Osteoblast (primary cell): ENCODE results near the gene PTPN18. TPM values are rescaled to one million over a fixed set of nuclear protein-coding genes. Genes with fewer than 3 reads are reported as not detected.

Source experiments
- DNase-seq: peaks from one replicate; pipeline ENCODE4 v3.0.0; 2011; ENCODE audit warnings: low spot score, mixed read lengths; ENCODE audit not compliant: insufficient read length; ENCODE audit errors: missing footprints
- H2AFZ ChIP-seq: 2 replicates; pipeline ENCODE4 v1.6.0; 2011; ENCODE audit warnings: mild to moderate bottlenecking, low read length
- H3K27ac ChIP-seq: 2 replicates; pipeline ENCODE4 v1.5.1; 2011; ENCODE audit warnings: mild to moderate bottlenecking, low read depth, low read length, moderate library complexity
- H3K27me3 ChIP-seq: 2 replicates; pipeline ENCODE4 v1.6.0; 2012; ENCODE audit warnings: mild to moderate bottlenecking, control low read depth, inconsistent platforms, low read length, moderate library complexity; ENCODE audit not compliant: insufficient read depth
- H3K36me3 ChIP-seq: 2 replicates; pipeline ENCODE4 v1.5.1; 2011; ENCODE audit warnings: mild to moderate bottlenecking, low read length, control low read depth, moderate library complexity; ENCODE audit not compliant: insufficient read depth
- H3K4me1 ChIP-seq: 2 replicates; pipeline ENCODE4 v1.5.1; 2011; ENCODE audit warnings: mild to moderate bottlenecking, low read length, control low read depth, moderate library complexity; ENCODE audit not compliant: insufficient read depth
- H3K4me2 ChIP-seq: 2 replicates; pipeline ENCODE4 v1.6.0; 2011; ENCODE audit warnings: mild to moderate bottlenecking, low read length; ENCODE audit not compliant: insufficient read depth
- H3K4me3 ChIP-seq: fragments of 200-600 bp; sonication (generic); 3 replicates; pipeline ENCODE4 v1.5.1; 2012; ENCODE audit warnings: mild to moderate bottlenecking, low read length, inconsistent platforms; ENCODE audit not compliant: insufficient read depth
- H3K79me2 ChIP-seq: 2 replicates; pipeline ENCODE4 v1.6.0; 2012; ENCODE audit warnings: mild to moderate bottlenecking, low read length, control low read depth, inconsistent platforms; ENCODE audit not compliant: insufficient read depth
- H3K9me3 ChIP-seq: 2 replicates; pipeline ENCODE4 v1.5.1; 2011; ENCODE audit warnings: low read depth, low read length, control low read depth
- H4K20me1 ChIP-seq: 2 replicates; pipeline ENCODE4 v1.6.0; 2012; ENCODE audit warnings: mild to moderate bottlenecking, low read length, control low read depth; ENCODE audit not compliant: insufficient read depth
- total RNA-seq: library from RNA; depleted of rRNA; stranded (reverse); fragments of >200 nt; gene quantifications from 2 replicates; pipeline ENCODE4 v1.2.3, GENCODE V29; 2012
- TF ChIP-seq, protein P1 (sequence below): IDR thresholded peaks from 2 replicates; pipeline ENCODE4 v1.5.1; 2011; ENCODE audit warnings: mild to moderate bottlenecking, low read depth, low read length, moderate library complexity; ENCODE audit errors: extremely low read depth

The PTPN18 gene
- total RNA-seq, 1 donor, result 29.0 TPM

DNA sequence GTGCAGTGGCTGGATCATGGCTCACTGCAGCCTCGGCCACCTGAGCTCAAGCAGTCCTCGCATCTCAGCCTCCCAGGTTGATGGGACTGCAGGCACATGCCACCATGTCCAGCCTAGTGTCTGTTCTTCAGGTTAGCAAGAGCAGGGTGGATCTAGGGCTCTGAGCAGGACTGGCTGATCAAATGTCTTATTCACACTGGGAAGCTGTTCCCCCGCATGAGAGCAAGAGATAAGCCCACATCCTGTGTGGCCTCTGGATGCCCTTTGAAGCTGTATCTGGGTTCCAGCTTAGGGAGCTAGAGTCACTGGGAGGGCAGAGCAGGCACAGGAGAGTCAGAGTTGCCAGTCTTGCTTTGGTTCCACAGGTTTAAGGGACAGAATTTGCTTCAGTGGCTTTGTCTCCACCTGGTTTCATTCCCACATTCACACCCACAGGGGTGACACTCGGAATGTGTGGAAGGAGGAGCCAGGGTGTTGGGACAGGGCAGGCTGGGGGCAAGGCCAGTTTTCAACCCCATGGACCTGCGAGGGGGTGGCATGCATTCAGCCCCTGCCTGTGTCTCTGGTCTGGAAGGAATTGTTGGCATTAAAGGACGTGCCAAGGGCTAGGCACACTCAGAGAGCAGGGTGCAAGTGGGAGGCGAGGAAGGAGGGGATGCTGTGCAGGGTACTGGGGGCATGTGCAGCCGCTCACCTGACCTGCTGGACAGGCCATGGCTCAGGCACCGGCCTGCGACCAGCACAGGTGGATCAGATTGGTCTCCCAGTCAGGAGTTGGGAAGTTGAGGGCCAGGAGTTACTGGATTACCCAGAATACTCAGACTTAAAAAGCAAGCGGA is 24.5 kb downstream of the PTPN18 start:
- H3K79me2 ChIP-seq, result peaks cover 53% of the 10 kb centered on the region
- H3K27me3 ChIP-seq, result no peaks in the 10 kb centered on the region

DNA sequence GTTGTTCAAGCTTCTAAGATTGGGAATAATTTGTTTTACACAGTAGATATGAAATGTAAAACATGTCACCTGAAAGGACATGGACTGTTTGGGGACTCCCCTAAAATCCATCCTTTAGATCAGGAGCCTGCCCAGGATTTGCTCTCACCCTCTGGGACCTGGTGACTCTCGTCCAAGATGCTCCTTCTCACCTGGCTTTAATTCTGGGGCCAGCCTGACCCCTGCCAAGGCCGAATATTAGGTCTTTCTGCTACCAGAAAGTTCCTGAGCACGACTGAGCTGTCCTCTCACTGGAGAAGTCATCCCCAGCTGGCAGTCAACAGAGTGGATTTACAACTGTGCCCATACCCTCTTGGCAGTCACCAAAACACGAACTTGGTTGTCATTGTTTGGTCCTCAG is 25.3 kb downstream of the PTPN18 start:
- no peak overlapping the region for H2AFZ ChIP-seq
- no peaks in the 10 kb centered on the region for H3K4me1 ChIP-seq
- peaks cover 46% of the 10 kb centered on the region for H3K79me2 ChIP-seq
- H3K4me2 ChIP-seq, result no peak overlapping the region
- no peaks in the 10 kb centered on the region for H3K27me3 ChIP-seq
- no peaks in the 10 kb centered on the region for H3K9me3 ChIP-seq
- H3K4me3 ChIP-seq, result no peak overlapping the region
- DNase-seq, result no peak
- TF ChIP-seq, protein P1, sequence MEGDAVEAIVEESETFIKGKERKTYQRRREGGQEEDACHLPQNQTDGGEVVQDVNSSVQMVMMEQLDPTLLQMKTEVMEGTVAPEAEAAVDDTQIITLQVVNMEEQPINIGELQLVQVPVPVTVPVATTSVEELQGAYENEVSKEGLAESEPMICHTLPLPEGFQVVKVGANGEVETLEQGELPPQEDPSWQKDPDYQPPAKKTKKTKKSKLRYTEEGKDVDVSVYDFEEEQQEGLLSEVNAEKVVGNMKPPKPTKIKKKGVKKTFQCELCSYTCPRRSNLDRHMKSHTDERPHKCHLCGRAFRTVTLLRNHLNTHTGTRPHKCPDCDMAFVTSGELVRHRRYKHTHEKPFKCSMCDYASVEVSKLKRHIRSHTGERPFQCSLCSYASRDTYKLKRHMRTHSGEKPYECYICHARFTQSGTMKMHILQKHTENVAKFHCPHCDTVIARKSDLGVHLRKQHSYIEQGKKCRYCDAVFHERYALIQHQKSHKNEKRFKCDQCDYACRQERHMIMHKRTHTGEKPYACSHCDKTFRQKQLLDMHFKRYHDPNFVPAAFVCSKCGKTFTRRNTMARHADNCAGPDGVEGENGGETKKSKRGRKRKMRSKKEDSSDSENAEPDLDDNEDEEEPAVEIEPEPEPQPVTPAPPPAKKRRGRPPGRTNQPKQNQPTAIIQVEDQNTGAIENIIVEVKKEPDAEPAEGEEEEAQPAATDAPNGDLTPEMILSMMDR, result no peak
- peaks cover 7% of the 10 kb centered on the region for H3K36me3 ChIP-seq
- H4K20me1 ChIP-seq, result peaks cover 19% of the 10 kb centered on the region
- H3K27ac ChIP-seq, result no peak overlapping the region

More for the DNA sequence above, 24.5 kb downstream of the PTPN18 start:
- H3K4me1 ChIP-seq, result peaks cover under 1% of the 10 kb centered on the region
- no peak overlapping the region for H3K4me3 ChIP-seq
- TF ChIP-seq, protein P1, result no peak
- no peak overlapping the region for H3K4me2 ChIP-seq
- DNase-seq, result no peak
- H2AFZ ChIP-seq, result no peak overlapping the region
- H4K20me1 ChIP-seq, result peaks cover 26% of the 10 kb centered on the region
- H3K27ac ChIP-seq, result no peak overlapping the region
- no peaks in the 10 kb centered on the region for H3K9me3 ChIP-seq
- peaks cover 14% of the 10 kb centered on the region for H3K36me3 ChIP-seq

DNA sequence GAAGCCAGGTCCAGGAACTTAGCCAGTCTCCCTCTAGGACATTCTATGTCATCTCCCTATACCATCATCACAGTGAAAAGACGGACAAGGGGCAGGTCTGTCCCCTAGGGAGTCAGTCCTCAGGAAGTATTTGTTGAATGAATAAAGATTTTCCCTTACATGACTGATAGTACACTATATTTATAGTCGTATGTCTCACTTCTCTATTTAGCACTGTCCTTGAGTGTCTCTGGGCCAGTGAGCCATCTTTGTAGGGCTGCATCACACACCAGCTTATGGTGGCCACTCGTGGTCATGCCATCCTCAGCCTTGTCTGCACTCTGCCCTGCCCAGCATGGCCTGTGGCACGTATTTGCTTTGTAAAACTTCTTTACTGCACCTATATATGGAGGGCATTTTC is 25.8 kb downstream of the PTPN18 start:
- no peaks in the 10 kb centered on the region for H3K9me3 ChIP-seq
- TF ChIP-seq, protein P1, result no peak
- no peaks in the 10 kb centered on the region for H3K4me1 ChIP-seq
- no peaks in the 10 kb centered on the region for H3K27me3 ChIP-seq
- DNase-seq, result no peak
- H3K4me3 ChIP-seq, result no peak overlapping the region
- H4K20me1 ChIP-seq, result peaks cover 19% of the 10 kb centered on the region
- H2AFZ ChIP-seq, result no peak overlapping the region
- H3K27ac ChIP-seq, result no peak overlapping the region
- no peak overlapping the region for H3K4me2 ChIP-seq
- peaks cover 41% of the 10 kb centered on the region for H3K79me2 ChIP-seq
- H3K36me3 ChIP-seq, result peaks cover 3% of the 10 kb centered on the region

DNA sequence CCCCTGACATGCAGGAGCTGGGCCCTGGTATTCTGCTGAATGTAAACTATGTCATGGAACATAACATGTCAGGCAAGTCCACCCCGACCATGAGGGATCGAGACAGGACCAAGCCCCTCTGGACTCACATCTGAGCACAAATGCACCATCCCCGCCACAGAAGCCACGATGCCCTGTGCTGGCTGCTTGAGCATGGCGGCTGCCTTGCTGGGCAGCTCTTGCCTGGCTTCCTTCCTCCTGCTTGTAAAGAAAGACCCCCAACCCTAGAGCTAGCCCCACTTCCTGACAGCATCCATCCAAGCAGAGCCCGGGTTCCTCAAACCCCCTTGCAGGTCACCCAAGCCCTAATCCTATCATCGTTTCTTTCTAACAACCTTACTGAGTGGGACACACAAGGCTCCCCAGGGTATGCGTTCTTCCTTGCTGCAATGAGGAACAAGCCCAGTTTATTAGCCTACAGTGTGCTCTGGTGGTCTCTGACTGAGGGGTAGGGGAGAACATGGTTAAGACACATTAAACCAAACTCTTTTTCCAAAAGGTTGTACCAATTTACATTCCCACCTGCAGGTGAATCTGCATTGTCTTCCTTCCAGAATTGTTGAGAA is 26.6 kb downstream of the PTPN18 start:
- Histone ChIP-seq H2AFZ (no peak overlapping the region), H3K4me3 (no peak overlapping the region), H3K9me3 (no peaks in the 10 kb centered on the region), H3K36me3 (no peaks in the 10 kb centered on the region), H3K27ac (no peak overlapping the region), H3K4me2 (no peak overlapping the region), H3K27me3 (no peaks in the 10 kb centered on the region), H4K20me1 (peaks cover 16% of the 10 kb centered on the region), H3K4me1 (no peaks in the 10 kb centered on the region), H3K79me2 (peaks cover 34% of the 10 kb centered on the region)
- TF ChIP-seq, protein P1, result no peak
- no peak for DNase-seq
